Measurements from ENCODE around the gene FSTL4.

The FSTL4 gene

GRCh38 chr5:133610489-133611356 is 1.6 kb downstream of the FSTL4 start:
- peak; percentile 15 for DNase-seq

DNA sequence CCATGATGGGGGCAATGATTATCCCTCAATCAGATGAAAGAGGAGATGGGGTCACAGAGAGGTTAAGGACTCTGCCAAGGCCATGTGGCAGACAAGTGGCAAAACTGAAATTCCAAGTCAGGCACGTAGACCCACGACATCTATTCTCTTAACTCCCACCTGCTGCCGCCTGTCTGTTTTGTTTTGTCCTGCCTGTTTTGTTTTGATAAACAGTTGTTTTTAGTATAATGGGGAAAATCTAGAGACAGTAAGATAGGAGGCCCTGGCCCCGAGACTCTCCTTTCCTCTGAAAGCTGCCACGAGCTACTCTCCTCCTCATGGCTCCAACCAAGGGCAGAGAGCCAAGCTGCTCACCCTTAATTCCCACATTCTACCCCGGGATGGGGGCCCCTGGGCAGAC is 4.9 kb downstream of the FSTL4 start:
- DNase-seq, result no peak

DNA sequence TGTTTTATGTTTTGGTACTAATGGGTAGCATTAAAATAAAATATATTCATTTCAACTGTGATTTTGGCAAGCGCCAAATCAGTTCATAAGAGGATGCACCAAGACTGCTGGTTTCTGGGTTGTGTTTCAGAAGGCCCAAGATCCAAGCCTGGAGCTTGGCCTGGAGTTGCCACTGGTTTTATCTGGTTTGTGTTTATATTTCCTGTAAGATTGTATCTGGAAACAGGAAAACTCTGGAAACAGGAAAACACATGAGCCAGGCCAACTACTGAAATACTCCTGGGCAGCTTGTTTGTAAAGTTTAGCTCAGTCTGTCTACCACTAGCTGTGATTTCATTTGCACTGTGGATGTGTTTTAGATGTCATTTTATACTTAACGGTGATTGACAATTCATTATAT is 5.5 kb downstream of the FSTL4 start:
- no peak for DNase-seq

GRCh38 chr5:133605323-133605722 is 7.0 kb downstream of the FSTL4 start:
- no peak for DNase-seq

DNA sequence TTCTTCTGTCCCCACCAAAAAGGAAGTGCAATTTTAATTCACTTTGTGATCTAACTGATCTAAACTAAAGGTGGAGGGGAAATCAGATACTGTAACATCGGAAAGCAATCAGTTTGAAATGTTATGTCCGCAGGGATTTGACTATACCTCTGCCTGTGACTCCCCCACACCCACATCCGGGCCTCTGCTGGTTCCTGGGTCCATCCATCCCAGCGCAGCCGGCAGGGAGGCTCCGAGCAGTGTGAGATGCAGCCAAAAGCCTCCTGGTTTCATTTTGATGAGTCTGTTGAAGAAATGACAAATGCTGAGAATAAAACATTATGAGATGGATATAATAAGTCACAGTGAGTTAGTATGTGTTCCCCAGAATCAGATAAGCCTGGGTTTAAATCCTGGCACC is 8.6 kb downstream of the FSTL4 start:
- no peak for DNase-seq

DNA sequence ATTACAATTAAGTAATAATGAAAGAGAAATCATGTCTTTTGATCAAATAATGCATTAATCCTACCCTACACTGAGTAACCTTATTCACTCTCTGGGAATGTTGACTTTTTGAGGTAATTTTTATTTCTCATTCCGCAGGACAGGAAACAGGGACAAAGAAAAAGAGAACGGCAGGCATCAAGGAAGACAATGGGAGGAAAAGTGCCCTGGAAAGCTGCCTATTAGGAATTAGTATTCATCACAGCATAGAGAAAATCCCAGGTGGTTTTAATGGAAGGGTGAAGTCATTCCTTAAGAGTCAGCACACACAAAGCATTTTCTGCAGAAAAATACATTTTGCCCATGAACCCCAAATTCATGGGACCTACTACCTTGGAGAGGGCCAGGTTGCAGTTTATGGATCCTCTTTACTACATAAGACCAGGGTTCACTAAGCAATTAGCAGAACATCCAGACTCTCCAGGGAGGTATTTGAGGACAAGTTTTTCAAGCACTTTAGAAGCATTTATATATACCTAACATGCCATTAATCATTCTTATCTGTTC is 9.4 kb downstream of the FSTL4 start:
- no peak for DNase-seq

DNA sequence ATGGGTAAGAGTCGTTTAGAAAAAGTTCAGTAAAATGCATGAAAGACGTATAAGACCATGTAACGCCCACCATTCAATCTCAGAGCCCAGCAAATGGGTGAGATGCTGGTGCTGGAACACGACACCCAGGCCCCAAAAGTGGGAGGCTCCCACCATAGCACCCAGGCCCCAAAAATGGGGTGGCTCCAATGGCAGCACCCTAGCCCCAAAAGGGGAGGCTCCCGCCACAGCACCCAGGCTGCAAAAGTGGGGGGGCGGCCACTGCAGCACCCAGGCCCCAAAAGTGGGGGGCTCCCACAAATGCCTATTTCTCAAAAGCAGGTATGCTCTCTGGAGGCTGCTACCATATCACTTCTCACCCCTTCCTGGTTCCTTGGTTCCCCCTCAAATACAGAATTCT is 12.7 kb downstream of the FSTL4 start:
- no peak for DNase-seq

DNA sequence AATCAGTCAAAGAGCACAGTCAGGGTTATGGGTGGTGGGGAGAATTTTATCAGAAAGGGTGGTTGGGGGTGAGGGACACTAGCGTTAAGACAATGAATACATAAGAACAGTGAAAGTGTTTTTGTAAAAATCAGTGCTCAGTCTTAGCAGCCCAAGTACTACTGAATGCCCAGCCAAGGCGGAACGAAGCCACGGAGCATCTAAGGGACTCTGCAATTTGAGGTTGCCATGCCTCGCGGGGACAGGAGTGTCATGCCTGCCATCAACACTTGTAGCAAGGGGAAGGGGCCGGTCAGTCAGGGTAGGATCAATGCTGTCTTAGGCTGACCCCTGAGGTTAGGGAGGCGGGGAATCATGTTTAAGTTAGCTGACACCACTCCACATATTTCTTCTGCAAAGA is 13.3 kb downstream of the FSTL4 start:
- no peak for DNase-seq

DNA sequence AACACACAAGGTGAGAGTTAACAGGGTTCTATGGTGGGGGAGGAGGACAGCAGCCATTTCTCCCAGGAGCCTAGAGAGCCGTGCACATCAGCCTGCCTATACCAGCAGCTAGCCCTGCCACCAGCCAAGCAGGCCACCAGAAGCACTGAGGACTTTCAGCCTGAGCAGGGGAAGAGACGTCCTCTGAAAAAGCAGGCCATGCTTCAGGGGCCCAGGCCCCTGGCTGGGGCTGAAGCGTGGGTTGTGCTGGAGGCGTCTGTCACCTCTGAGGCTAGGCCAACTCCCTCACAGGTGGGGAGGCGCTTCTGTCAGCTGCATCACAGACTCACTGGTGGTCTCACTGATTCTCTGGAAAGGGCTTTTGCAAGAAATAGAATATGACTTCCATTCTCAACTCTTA is 16.3 kb downstream of the FSTL4 start:
- DNase-seq, result no peak

DNA sequence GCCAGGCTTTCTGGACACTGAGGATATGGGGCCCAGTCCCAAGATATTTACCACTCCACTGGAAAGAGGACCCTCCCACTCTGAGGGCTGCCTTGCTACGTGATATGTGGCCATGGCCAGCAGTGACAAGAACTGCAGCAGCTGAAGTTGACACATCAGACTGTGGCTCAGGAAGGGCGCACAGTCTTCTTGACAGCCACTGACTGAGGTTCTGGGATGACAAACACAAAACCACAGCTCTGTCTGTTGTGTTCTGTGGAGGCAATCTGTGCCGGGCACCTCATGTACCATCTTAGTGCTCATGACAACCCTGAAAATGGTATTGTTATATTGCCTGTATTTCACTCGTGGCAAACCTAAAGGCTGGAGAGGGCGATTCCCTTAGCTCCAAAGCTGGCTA is 16.9 kb downstream of the FSTL4 start:
- DNase-seq, result no peak

DNA sequence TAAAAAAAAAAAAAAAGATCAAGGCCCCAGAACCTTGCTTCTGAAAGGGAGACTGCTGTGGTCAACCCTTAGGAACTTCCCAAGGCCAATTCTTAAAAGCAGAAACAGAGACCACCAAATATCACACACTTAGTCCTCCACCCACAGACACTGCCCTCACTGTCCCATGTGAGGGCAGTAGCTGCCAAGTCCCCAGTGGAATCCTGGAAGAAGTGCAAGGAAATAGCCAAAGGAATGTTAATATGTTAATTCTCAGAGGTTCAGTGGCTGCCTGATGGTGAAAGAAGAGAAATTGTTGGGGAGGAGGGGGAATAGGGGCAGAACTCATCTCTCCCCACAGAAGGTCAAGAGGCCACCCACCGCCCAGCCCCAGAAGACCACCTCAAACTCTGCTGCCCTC is 23.1 kb downstream of the FSTL4 start:
- no peak for DNase-seq

- no peak for DNase-seq
Measured at GRCh38 chr5:133582971-133583370, 29.4 kb downstream of the FSTL4 start.

DNA sequence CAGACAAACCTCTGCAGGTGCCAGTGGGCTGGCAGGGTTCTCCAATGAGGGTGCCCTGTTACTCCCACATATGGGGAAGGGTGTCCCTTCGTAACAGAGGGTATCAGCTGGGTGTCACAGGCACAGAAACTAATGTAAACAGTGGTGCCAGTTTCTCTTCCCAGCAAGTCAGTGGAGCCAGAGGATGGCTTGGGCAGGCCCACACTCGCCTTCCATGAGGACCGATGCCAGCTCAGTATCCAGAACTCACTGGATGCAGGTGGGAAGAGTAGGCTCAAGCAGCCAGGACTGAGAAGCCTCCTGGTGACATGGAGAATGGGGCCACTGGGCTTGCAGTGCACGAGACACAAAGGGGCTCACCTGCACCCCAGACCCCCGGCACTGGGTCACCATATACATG is 30.4 kb downstream of the FSTL4 start:
- DNase-seq, result no peak

GRCh38 chr5:133581348-133581747 is 31.0 kb downstream of the FSTL4 start:
- DNase-seq, result no peak

DNA sequence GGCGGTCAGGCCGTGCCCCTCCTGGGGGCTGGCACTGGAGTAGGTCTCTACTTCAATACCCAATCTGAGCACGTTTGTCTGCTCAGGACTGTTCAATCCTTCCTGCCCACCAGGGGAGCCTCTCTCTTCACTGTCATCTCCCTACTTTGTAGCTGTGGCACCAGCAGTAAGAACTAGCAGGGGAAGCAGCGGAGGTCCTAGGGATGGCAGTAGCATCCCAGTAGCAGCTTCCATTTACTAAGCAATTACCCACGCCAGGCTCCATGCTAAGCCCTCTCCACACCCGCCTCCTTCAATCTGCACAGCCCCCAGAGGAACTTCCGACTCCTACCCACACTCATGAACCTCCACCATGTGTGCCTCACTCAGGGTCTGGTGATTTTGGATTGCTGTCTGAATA is 31.7 kb downstream of the FSTL4 start:
- no peak for DNase-seq

DNA sequence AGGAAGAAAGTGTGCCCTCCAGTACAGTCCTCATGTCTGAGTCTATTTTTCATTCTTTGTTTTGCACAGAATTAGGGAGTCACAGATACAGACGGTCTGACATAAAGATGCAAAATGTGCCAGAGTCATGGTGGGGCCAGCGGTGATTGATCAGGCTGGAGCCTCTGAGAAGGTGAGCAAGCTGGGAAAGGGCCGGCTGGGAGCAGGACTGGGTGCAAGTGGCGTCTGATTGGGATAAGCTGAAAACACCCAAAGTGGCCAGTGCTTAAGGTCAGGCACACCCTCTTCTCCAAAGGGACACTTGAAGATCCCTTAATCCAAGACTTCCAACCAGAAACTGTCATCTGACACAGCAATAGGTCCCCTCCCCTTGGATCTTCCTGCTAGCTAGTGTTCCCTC is 32.6 kb downstream of the FSTL4 start:
- DNase-seq, result no peak

GRCh38 chr5:133569347-133569746 is 43.0 kb downstream of the FSTL4 start:
- no peak for DNase-seq

DNA sequence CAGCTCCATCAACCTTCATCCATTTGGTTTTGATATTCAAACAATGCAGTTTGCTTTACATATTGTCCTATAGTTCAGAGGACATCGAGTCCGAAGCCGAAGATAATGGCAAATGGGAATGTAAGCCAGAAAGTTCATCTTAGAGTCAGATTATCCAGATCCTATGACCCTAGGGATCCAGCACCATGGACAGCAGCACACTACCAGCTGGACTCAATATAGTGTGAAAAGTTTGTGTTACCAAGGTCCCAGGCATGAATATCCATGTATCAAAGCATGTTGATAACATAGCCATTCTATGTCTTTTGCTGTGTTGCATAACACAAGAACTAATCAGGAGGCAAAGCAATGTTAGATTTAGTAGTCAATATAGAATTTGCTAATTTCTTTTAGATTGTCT is 46.3 kb downstream of the FSTL4 start:
- DNase-seq, result no peak

GRCh38 chr5:133564921-133565565 is 47.3 kb downstream of the FSTL4 start:
- DNase-seq, result no peak

- no peak for DNase-seq
Measured at GRCh38 chr5:133562554-133562953, 49.8 kb downstream of the FSTL4 start.

GRCh38 chr5:133559960-133560359 is 52.4 kb downstream of the FSTL4 start:
- DNase-seq, result no peak

DNA sequence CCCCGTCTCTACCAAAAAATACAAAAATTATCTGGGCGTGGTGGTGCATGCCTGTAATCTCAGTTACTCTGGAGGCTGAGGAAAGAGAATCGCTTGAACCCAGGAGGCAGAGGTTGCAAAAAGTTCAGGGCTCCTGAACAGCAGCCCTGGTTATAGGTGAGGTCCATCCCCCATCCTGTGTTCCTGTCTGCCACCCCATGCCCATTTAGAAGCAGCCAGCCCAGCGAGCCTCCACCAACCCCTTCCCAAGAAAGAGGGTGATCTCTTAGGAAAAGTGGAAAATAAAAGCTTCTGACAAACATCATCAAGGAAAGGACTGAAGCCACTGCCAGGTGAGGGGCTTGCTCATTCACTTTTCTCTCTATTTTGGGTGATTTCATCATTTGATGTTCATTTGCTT is 55.8 kb downstream of the FSTL4 start:
- DNase-seq, result no peak

GRCh38 chr5:133554279-133554678 is 58.1 kb downstream of the FSTL4 start:
- DNase-seq, result no peak

- peak; percentile 47 for DNase-seq
Measured at GRCh38 chr5:133552925-133553525, 59.3 kb downstream of the FSTL4 start.

Measured in CD4-positive, alpha-beta T cell treated with Interleukin-12 subunit alpha and Interleukin-12 subunit beta, for 1 hour (primary cell).